H9 (cell line): ENCODE measurements around the gene PRKCD. TPM values are rescaled to one million over a fixed set of nuclear protein-coding genes. Genes with fewer than 3 reads are reported as not detected.

Experiments used
- DNase-seq: peaks from one replicate; pipeline ENCODE4 v3.0.0-alpha.2; 2017
- H2AFZ ChIP-seq: one replicate; pipeline ENCODE4 v1.6.1; 2013; ENCODE audit warnings: mild to moderate bottlenecking, low read length, control low read depth, moderate library complexity
- H2AK5ac ChIP-seq: 2 replicates; pipeline ENCODE4 v1.6.1; 2013; ENCODE audit warnings: low read length, control low read depth, mixed read lengths; ENCODE audit not compliant: insufficient read length
- H2BK120ac ChIP-seq: one replicate; pipeline ENCODE4 v1.6.1; 2013; ENCODE audit warnings: low read depth, mild to moderate bottlenecking, low read length, control low read depth, inconsistent platforms; ENCODE audit not compliant: poor library complexity, severe bottlenecking
- H2BK12ac ChIP-seq: 2 replicates; pipeline ENCODE4 v1.6.1; 2013; ENCODE audit warnings: low read length, control low read depth, mixed read lengths, low read depth; ENCODE audit not compliant: insufficient read length
- H2BK15ac ChIP-seq: 2 replicates; pipeline ENCODE4 v1.6.1; 2013; ENCODE audit warnings: low read depth, low read length, control low read depth
- H2BK20ac ChIP-seq: one replicate; pipeline ENCODE4 v1.6.1; 2013; ENCODE audit warnings: low read depth, mild to moderate bottlenecking, low read length, control low read depth, inconsistent platforms; ENCODE audit not compliant: poor library complexity, severe bottlenecking
- H2BK5ac ChIP-seq: 2 replicates; pipeline ENCODE4 v1.6.1; 2013; ENCODE audit warnings: low read length, control low read depth, mixed read lengths; ENCODE audit not compliant: insufficient read length
- H3K14ac ChIP-seq: 2 replicates; pipeline ENCODE4 v1.6.1; 2013; ENCODE audit warnings: low read length, control low read depth; ENCODE audit not compliant: insufficient read depth
- H3K18ac ChIP-seq: 2 replicates; pipeline ENCODE4 v1.6.1; 2013; ENCODE audit warnings: low read depth, mild to moderate bottlenecking, mixed read lengths, low read length, control low read depth; ENCODE audit not compliant: insufficient read length
- H3K23ac ChIP-seq: 2 replicates; pipeline ENCODE4 v1.6.1; 2013; ENCODE audit warnings: low read length, control low read depth, mixed read lengths, low read depth; ENCODE audit not compliant: insufficient read length
- H3K23me2 ChIP-seq: 2 replicates; pipeline ENCODE4 v1.6.1; 2013; ENCODE audit warnings: low read depth, mild to moderate bottlenecking, mixed read lengths, low read length, control low read depth; ENCODE audit not compliant: insufficient read length, poor library complexity, severe bottlenecking
- H3K27ac ChIP-seq: 2 replicates; pipeline ENCODE4 v1.5.1; 2013; ENCODE audit warnings: low read length, control low read depth, mixed read lengths, low read depth; ENCODE audit not compliant: insufficient read length
- H3K27me3 ChIP-seq: 2 replicates; pipeline ENCODE4 v1.6.1; 2013; ENCODE audit warnings: low read length, control low read depth, inconsistent platforms; ENCODE audit not compliant: insufficient read depth
- H3K4ac ChIP-seq: 2 replicates; pipeline ENCODE4 v1.6.1; 2013; ENCODE audit warnings: low read depth, mild to moderate bottlenecking, control low read depth, inconsistent platforms, low read length, moderate library complexity
- H3K4me1 ChIP-seq: 2 replicates; pipeline ENCODE4 v1.6.1; 2013; ENCODE audit warnings: low read length, control low read depth, inconsistent platforms; ENCODE audit not compliant: insufficient read depth
- H3K4me2 ChIP-seq: 2 replicates; pipeline ENCODE4 v1.6.1; 2013; ENCODE audit warnings: low read length, control low read depth, mixed read lengths; ENCODE audit not compliant: insufficient read length, insufficient read depth
- H3K56ac ChIP-seq: 2 replicates; pipeline ENCODE4 v1.6.1; 2013; ENCODE audit warnings: low read depth, mild to moderate bottlenecking, mixed read lengths, low read length, control low read depth; ENCODE audit not compliant: insufficient read length
- H3K79me1 ChIP-seq: 2 replicates; pipeline ENCODE4 v1.6.1; 2013; ENCODE audit warnings: low read depth, mild to moderate bottlenecking, moderate library complexity, low read length, control low read depth, inconsistent platforms; ENCODE audit not compliant: insufficient read depth, poor library complexity, severe bottlenecking
- H3K79me2 ChIP-seq: 2 replicates; pipeline ENCODE4 v1.6.1; 2013; ENCODE audit warnings: low read length, control low read depth, inconsistent platforms; ENCODE audit not compliant: insufficient read depth
- H3K9ac ChIP-seq: 2 replicates; pipeline ENCODE4 v1.6.1; 2013; ENCODE audit warnings: low read length, control low read depth, mixed read lengths; ENCODE audit not compliant: insufficient read length; ENCODE audit errors: extremely low read depth
- H3K9me3 ChIP-seq: one replicate; pipeline ENCODE4 v1.6.1; 2013; ENCODE audit warnings: low read depth, low read length, inconsistent platforms; ENCODE audit not compliant: control insufficient read depth
- H3T11ph ChIP-seq: one replicate; pipeline ENCODE4 v1.6.1; 2013; ENCODE audit warnings: mild to moderate bottlenecking, low read length, control low read depth, inconsistent platforms
- H4K20me1 ChIP-seq: one replicate; pipeline ENCODE4 v1.6.1; 2013; ENCODE audit not compliant: control insufficient read depth, insufficient read length, insufficient read depth
- H4K5ac ChIP-seq: 2 replicates; pipeline ENCODE4 v1.6.1; 2013; ENCODE audit warnings: low read depth, mild to moderate bottlenecking, mixed read lengths, low read length, control low read depth; ENCODE audit not compliant: insufficient read length
- H4K8ac ChIP-seq: replicated peaks from 2 replicates; pipeline ENCODE4 v1.6.1; 2013; ENCODE audit warnings: low read length, control low read depth, mixed read lengths, low read depth; ENCODE audit not compliant: insufficient read length
- H4K91ac ChIP-seq: 2 replicates; pipeline ENCODE4 v1.6.1; 2013; ENCODE audit warnings: low read depth, mild to moderate bottlenecking, moderate library complexity, mixed read lengths, low read length, control low read depth; ENCODE audit not compliant: insufficient read length
- H3K27ac Mint-ChIP-seq, 3 experiments: 2 replicates in 2 of 3; 3 replicates in 1 of 3; pipeline ENCODE4 v1.8.0; 2020 to 2021; ENCODE audit warnings: mixed read lengths in 3 of 3, mild to moderate bottlenecking in 1 of 3, moderate library complexity in 1 of 3
- H3K27me3 Mint-ChIP-seq: 2 replicates; pipeline ENCODE4 v1.8.0; 2021; ENCODE audit warnings: low read depth, mild to moderate bottlenecking, moderate library complexity, mixed read lengths
- H3K36me3 Mint-ChIP-seq, 3 experiments: 2 replicates in 2 of 3; 3 replicates in 1 of 3; pipeline ENCODE4 v1.8.0; 2020 to 2021; ENCODE audit warnings: low read depth in 3 of 3, mixed read lengths in 3 of 3; ENCODE audit not compliant: insufficient read depth in 1 of 3
- H3K4me1 Mint-ChIP-seq, 2 experiments: 2 replicates each; pipeline ENCODE4 v1.8.0; 2020; ENCODE audit warnings: mixed read lengths in 2 of 2
- H3K4me3 Mint-ChIP-seq, 2 experiments: 2 replicates in 1 of 2; 3 replicates in 1 of 2; pipeline ENCODE4 v1.8.0; 2020 to 2021; ENCODE audit warnings: mild to moderate bottlenecking in 2 of 2, mixed read lengths in 2 of 2, moderate library complexity in 1 of 2
- H3K9me3 Mint-ChIP-seq, 2 experiments: 2 replicates in 1 of 2; 3 replicates in 1 of 2; pipeline ENCODE4 v1.8.0; 2020; ENCODE audit warnings: mild to moderate bottlenecking in 2 of 2, mixed read lengths in 2 of 2, moderate library complexity in 1 of 2
- WGBS: extraction: QIAGEN DNeasy Blood & Tissue Kit; methylation state at CpG from one replicate; pipeline ENCODE4 v1.1.7; 2013; ENCODE audit warnings: missing lambda C conversion rate, low lambda C conversion rate, mixed read lengths; ENCODE audit not compliant: insufficient read length; ENCODE audit errors: extremely low coverage; 5-methylcytosine and 5-hydroxymethylcytosine counted together
- total RNA-seq: library from RNA; stranded (reverse); gene quantifications from 2 replicates; pipeline ENCODE4 v1.2.1, GENCODE V29; 2021
- TF ChIP-seq, protein P1 (sequence below): fragments of 200-600 bp; sonication (generic); conservative IDR thresholded peaks from 3 replicates; pipeline ENCODE4 v1.8.0; 2021; ENCODE audit warnings: antibody characterized with exemption, mild to moderate bottlenecking

The PRKCD gene
- total RNA-seq, 1 experiment from 2014 or later: 23.7 TPM

DNA sequence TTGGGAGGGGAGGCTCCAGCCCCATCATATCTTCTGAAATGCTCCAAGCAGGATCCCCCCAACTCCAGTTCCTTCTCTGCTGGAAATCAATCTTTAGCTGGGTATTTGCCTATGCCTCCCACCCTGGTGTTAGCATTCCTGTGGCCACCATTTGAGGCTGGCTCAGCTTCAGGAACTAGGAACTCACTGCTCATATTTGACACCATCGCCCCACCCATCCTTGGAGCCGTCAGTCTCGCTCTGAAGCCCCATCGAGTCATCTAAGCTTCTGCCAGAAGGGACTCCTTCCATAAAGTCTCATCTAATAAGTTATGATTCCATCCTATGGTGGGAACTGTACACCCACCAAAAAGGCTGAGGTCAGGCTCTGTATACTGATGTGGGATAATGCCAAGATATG, 26.4 kb downstream of the PRKCD start:
- no peaks in the 10 kb centered on the region for H3K23me2 ChIP-seq
- Mint-ChIP-seq H3K4me3 (no peak overlapping the region), H3K4me1 (peaks cover 3 to 6% of the 10 kb centered on the region in 2 experiments), H3K27me3 (no peaks in the 10 kb centered on the region), H3K36me3 (peaks cover 2 to 34% (median 20%) of the 10 kb centered on the region in 3 experiments; a peak in 6 of 7 replicates), H3K9me3 (no peaks in the 10 kb centered on the region), H3K27ac (peak overlapping the region in 2 of 3 experiments; percentile 59 to 62; a peak in 2 of 7 replicates)
- no peak overlapping the region for H2BK120ac ChIP-seq
- no peak overlapping the region for H2BK5ac ChIP-seq
- no CpG with 5 or more reads among the region's 4 CpGs for WGBS
- no peak overlapping the region for H4K8ac ChIP-seq
- H3K18ac ChIP-seq: no peak overlapping the region
- TF ChIP-seq, protein P1, sequence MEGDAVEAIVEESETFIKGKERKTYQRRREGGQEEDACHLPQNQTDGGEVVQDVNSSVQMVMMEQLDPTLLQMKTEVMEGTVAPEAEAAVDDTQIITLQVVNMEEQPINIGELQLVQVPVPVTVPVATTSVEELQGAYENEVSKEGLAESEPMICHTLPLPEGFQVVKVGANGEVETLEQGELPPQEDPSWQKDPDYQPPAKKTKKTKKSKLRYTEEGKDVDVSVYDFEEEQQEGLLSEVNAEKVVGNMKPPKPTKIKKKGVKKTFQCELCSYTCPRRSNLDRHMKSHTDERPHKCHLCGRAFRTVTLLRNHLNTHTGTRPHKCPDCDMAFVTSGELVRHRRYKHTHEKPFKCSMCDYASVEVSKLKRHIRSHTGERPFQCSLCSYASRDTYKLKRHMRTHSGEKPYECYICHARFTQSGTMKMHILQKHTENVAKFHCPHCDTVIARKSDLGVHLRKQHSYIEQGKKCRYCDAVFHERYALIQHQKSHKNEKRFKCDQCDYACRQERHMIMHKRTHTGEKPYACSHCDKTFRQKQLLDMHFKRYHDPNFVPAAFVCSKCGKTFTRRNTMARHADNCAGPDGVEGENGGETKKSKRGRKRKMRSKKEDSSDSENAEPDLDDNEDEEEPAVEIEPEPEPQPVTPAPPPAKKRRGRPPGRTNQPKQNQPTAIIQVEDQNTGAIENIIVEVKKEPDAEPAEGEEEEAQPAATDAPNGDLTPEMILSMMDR: no peak
- no peak overlapping the region for H3T11ph ChIP-seq
- H3K4me1 ChIP-seq: no peaks in the 10 kb centered on the region
- H3K79me1 ChIP-seq: no peaks in the 10 kb centered on the region
- H3K79me2 ChIP-seq: no peaks in the 10 kb centered on the region
- H3K56ac ChIP-seq: no peak overlapping the region
- H3K9ac ChIP-seq: no peak overlapping the region
- H4K5ac ChIP-seq: no peak overlapping the region
- H2BK12ac ChIP-seq: no peak overlapping the region
- no peak overlapping the region for H3K27ac ChIP-seq
- H4K91ac ChIP-seq: no peak overlapping the region
- no peak overlapping the region for H3K4me2 ChIP-seq
- no peak overlapping the region for H2BK20ac ChIP-seq
- no peak overlapping the region for H3K4ac ChIP-seq
- H2AFZ ChIP-seq: no peak overlapping the region
- no peak for DNase-seq
- H4K20me1 ChIP-seq: no peaks in the 10 kb centered on the region
- no peaks in the 10 kb centered on the region for H3K9me3 ChIP-seq
- no peaks in the 10 kb centered on the region for H3K27me3 ChIP-seq
- no peak overlapping the region for H3K23ac ChIP-seq
- no peak overlapping the region for H2AK5ac ChIP-seq
- H3K14ac ChIP-seq: no peak overlapping the region
- no peak overlapping the region for H2BK15ac ChIP-seq
